Subcutaneous adipose tissue (tissue), 4 donors: ENCODE measurements around the gene DTX1. TPM values are rescaled to one million over a fixed set of nuclear protein-coding genes. Genes with fewer than 3 reads are reported as not detected.

Experiments used
- total RNA-seq, 4 donors: library from RNA; depleted of rRNA; stranded (reverse); fragments of >200 nt; gene quantifications; one replicate each; pipeline ENCODE4 v1.1.0, GENCODE V29; 2016
- TF ChIP-seq, protein P1 (sequence below): fragments of 450-650 bp; IDR thresholded peaks from one replicate; pipeline ENCODE4 v1.5.1; 2016; ENCODE audit warnings: low read depth, mild to moderate bottlenecking, control low read depth, antibody characterized with exemption, moderate library complexity

DTX1 gene
- total RNA-seq, 4 donors from 2014 or later, result 20.2 to 137 (median 46.2) TPM

DNA sequence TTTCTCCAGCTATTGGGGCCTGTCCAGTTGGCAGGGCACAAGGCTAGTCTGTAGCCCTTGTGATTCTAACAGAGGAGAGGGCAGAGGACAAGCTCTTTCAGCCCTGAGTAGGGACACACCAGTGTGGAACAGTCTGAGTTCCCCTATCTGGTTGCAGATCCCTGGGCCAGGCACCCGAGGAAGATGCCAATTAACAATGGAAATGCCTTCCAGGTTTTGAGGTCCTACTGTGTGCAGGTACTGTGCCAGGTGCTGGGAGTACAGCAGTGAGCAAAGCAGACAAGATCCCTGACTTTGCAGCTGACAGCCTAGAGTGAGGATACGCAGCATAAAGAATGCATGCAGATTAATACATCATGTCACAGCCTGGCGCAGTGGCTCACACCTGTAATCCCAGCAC is 17.1 kb downstream of the DTX1 start:
- TF ChIP-seq, protein P1, sequence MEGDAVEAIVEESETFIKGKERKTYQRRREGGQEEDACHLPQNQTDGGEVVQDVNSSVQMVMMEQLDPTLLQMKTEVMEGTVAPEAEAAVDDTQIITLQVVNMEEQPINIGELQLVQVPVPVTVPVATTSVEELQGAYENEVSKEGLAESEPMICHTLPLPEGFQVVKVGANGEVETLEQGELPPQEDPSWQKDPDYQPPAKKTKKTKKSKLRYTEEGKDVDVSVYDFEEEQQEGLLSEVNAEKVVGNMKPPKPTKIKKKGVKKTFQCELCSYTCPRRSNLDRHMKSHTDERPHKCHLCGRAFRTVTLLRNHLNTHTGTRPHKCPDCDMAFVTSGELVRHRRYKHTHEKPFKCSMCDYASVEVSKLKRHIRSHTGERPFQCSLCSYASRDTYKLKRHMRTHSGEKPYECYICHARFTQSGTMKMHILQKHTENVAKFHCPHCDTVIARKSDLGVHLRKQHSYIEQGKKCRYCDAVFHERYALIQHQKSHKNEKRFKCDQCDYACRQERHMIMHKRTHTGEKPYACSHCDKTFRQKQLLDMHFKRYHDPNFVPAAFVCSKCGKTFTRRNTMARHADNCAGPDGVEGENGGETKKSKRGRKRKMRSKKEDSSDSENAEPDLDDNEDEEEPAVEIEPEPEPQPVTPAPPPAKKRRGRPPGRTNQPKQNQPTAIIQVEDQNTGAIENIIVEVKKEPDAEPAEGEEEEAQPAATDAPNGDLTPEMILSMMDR, result no peak

- TF ChIP-seq, protein P1, result no peak
Measured at GRCh38 chr12:113075137-113075683, 18.7 kb downstream of the DTX1 start.

DNA sequence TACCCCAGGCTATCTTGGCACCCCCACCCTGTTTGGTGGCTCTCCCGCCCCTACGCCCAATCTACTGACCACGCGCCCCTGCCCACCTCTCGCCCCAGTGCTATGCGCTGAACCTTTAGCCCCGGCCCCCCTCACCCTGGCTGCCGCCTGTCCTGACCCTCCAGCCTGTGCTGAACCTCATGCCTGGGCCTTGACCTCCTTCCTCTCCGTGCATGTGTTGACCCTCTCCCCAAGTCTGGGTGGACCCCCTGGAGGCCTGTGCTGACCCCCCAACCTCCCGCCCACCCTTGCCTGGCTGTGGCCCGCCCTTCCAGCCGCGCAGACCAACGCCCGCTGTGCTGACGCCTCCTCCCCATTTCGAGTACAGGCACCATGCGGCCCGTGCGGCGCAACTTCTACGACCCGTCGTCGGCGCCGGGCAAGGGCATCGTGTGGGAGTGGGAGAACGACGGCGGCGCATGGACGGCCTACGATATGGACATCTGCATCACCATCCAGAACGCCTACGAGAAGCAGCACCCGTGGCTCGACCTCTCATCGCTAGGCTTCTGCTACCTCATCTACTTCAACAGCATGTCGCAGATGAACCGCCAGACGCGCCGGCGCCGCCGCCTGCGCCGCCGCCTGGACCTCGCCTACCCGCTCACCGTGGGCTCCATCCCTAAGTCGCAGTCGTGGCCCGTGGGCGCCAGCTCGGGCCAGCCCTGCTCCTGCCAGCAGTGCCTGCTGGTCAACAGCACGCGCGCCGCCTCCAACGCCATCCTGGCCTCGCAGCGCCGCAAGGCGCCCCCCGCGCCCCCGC is 20.7 kb downstream of the DTX1 start:
- TF ChIP-seq, protein P1, result no peak

GRCh38 chr12:113077859-113078255 is 21.3 kb downstream of the DTX1 start:
- TF ChIP-seq, protein P1, result no peak

DNA sequence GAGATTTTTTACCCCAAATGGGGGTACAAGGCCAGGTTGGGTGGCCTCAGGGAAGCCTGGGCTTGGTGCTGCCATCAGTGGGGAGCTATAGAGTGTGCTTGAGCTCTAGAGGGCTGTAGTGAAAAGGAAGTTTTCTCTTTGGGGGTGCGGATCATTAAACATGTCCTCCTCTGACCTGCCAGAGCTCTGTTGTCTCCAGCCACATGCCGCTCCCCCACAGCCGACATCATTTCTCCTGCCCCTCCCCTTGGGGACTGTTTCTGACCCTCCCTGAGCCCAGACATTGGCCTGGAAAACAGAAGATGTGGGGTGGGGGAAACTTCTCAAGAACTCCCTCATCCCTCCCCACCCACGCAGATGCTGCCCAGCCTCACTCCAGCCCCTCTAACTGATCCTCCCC is 25.3 kb downstream of the DTX1 start:
- TF ChIP-seq, protein P1, result no peak

DNA sequence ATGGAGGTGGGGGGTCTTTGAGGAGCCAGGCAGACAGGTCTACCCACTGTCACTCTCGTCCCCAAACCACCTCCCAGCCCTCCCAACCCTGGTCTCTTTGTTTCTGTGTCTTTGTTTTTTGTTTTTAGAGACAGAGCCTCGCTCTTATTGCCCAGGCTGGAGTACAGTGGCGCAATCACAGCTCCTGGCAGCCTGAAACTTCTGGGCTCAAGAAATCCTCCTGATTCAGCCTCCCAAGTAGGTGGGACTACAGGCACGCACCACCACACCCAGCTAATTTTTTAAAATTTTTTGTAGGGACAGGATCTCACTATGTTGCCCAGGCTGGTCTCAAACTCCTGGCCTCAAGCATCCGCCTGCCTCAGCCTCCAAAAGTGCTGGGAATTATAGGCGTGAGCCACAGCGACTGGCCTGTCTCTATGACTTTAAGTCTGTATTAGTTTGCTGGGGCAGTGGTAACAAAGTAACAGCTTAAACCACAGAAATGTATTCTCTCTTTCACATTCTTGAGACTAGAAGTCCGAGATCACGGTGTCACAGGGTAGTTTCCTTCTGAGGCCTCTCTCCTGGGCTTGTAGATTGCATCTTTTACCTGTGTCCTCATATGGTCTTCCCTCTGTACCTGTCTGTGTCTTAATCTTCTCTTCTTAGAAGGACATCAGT is 26.1 kb downstream of the DTX1 start:
- TF ChIP-seq, protein P1, result no peak

DNA sequence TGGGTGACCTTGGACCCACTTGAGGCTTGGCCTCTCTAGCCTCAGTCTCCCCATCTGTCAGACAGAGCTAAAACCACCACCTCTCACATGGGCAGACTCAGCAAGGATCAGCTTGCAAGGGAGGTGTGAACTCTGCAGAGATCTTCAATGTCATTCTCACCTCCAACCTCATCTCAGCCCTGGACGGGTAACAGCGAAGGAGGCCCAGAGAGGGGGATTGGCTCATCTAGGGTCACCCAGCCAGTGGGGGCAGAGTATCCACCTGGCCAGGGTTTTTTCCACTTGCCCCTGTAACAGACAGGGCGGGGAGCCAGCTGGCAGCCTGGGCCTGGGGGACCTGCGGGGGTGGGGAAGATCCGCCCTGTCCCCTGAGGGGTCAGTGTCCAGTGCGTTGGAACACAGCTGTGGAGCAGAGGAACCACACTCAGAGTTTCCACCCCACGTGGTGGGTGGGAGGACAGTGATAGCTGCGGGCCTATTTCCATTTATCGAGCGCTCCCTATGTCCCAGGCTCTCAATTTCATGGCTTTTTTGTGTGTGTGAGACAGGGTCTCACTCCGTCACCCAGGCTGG is 27.4 kb downstream of the DTX1 start:
- TF ChIP-seq, protein P1, result no peak
